ENCODE measurements around the gene CEP128.

DNA sequence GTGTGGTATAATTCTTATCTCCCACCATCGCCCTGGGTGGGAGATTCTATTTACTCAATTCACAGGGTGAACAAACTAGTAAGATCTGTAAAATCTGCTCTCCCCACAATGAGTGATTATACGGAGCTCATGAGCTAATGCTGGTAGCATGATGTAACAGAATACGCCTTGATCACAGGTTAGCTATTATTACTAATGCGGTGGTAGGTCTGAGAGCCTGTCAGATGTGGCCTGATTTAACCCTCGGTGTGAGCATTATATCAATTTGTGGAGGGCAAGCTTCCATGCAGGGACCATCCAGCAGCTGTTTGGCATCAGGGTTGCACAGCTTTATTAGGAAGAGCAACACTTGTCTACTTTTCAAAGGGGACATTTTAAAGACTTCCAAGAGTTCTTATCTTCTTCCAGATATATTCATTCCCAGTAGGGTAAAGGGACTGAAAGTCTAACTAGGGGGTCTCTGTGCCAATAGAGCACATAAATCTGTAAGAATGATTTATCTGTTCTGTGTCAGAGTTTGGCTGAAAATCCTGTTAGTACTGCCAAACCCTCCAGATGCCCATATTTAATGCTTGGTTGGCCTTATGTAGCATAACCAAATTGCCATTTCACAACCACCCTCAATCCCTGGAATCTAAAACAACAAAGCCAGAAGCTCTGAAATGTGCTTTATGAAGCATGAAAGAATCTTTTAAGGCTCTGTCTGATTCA is 32.5 kb upstream of the CEP128 start:
- TF ChIP-seq, protein P1, sequence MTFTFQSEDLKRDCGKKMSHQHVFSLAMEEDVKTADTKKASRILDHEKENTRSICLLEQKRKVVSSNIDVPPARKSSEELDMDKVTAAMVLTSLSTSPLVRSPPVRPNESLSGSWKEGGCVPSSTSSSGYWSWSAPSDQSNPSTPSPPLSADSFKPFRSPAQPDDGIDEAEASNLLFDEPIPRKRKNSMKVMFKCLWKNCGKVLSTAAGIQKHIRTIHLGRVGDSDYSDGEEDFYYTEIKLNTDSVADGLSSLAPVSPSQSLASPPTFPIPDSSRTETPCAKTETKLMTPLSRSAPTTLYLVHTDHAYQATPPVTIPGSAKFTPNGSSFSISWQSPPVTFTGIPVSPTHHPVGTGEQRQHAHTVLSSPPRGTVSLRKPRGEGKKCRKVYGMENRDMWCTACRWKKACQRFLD (tag by site-specific recombination; IDR thresholded peaks at IDR 0.05) = no peak
- TF ChIP-seq, protein P2, sequence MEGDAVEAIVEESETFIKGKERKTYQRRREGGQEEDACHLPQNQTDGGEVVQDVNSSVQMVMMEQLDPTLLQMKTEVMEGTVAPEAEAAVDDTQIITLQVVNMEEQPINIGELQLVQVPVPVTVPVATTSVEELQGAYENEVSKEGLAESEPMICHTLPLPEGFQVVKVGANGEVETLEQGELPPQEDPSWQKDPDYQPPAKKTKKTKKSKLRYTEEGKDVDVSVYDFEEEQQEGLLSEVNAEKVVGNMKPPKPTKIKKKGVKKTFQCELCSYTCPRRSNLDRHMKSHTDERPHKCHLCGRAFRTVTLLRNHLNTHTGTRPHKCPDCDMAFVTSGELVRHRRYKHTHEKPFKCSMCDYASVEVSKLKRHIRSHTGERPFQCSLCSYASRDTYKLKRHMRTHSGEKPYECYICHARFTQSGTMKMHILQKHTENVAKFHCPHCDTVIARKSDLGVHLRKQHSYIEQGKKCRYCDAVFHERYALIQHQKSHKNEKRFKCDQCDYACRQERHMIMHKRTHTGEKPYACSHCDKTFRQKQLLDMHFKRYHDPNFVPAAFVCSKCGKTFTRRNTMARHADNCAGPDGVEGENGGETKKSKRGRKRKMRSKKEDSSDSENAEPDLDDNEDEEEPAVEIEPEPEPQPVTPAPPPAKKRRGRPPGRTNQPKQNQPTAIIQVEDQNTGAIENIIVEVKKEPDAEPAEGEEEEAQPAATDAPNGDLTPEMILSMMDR (tag by site-specific recombination; IDR thresholded peaks at IDR 0.05) = no peak
- peak; percentile 74 for TF ChIP-seq SP7 (tag by site-specific recombination; IDR thresholded peaks at IDR 0.05)
- TF ChIP-seq ZNF707 (tag by site-specific recombination; IDR thresholded peaks at IDR 0.05) = no peak
- no peak for TF ChIP-seq TCF7L2 (IDR thresholded peaks at IDR 0.05; ENCODE audit: borderline replicate concordance, low read depth, low read length)
- TF ChIP-seq ZNF16 (tag by site-specific recombination; IDR thresholded peaks at IDR 0.05; ENCODE audit: low read depth) = no peak

Data from HEK293 (cell line).